Heart left ventricle (tissue), 16 donors: Measurements from ENCODE around the gene PRSS1. TPM values are rescaled to one million over a fixed set of nuclear protein-coding genes. Genes with fewer than 3 reads are reported as not detected.
A peak's percentile ranks its signal among the peaks of the same experiment; 100 is the strongest.

Experiments
- ATAC-seq, 4 donors: fragments of 200-7000 bp; cut with Tn5 transposase; one replicate each; pipeline ENCODE4 v1.9.1; 2020 to 2022; ENCODE audit warnings: moderate library complexity in 4 of 4, mild to moderate bottlenecking in 3 of 4, moderate number of reproducible peaks in 1 of 4
- DNase-seq, 5 donors: peaks; one replicate each; pipeline ENCODE4 v3.0.0-alpha.2; 2020
- H3K27ac ChIP-seq, 12 donors: fragments of 200-600 bp; sonication (generic) in 4 of 12; one replicate each; pipeline versions ENCODE4 v1.5.0 to v1.8.0; 2016 to 2022; ENCODE audit warnings: mild to moderate bottlenecking in 2 of 12
- H3K27me3 ChIP-seq, 9 donors: fragments of 200-600 bp; sonication (generic) in 2 of 9; one replicate each; pipeline versions ENCODE4 v1.5.1 to v1.8.0; 2016 to 2022; ENCODE audit warnings: mild to moderate bottlenecking in 3 of 9
- H3K36me3 ChIP-seq, 9 donors: fragments of 200-600 bp; sonication (generic) in 2 of 9; one replicate each; pipeline versions ENCODE4 v1.5.0 to v1.8.0; 2018 to 2022; ENCODE audit warnings: mild to moderate bottlenecking in 2 of 9
- H3K4me1 ChIP-seq, 12 donors: fragments of 200-600 bp; sonication (generic) in 4 of 12; one replicate each; pipeline versions ENCODE4 v1.5.0 to v1.8.0; 2016 to 2022; ENCODE audit warnings: mild to moderate bottlenecking in 3 of 12
- H3K4me3 ChIP-seq, 12 donors: fragments of 200-600 bp; sonication (generic) in 4 of 12; one replicate each; pipeline versions ENCODE4 v1.5.0 to v1.8.0; 2017 to 2022; ENCODE audit warnings: mild to moderate bottlenecking in 9 of 12, moderate library complexity in 4 of 12
- H3K9me3 ChIP-seq, 12 donors: fragments of 200-600 bp; sonication (generic) in 4 of 12; one replicate each; pipeline versions ENCODE4 v1.5.0 to v1.8.0; 2016 to 2022; ENCODE audit warnings: mild to moderate bottlenecking in 1 of 12
- POLR2A ChIP-seq, 2 donors: fragments of 450-650 bp; IDR thresholded peaks; one replicate each; pipeline ENCODE4 v1.6.1; 2017; ENCODE audit warnings: antibody characterized with exemption in 2 of 2, mild to moderate bottlenecking in 2 of 2, moderate library complexity in 2 of 2
- WGBS, 4 donors: extraction: QIAGEN DNeasy Blood & Tissue Kit in 2 of 4; methylation state at CpG; one replicate each; pipeline versions ENCODE4 v1.1.5 to v1.1.7; 2013 to 2018; 5-methylcytosine and 5-hydroxymethylcytosine counted together
- intact Hi-C, 10 donors: fragments of 100-400 bp; cut with DNase I; formaldehyde crosslinking; loops; one replicate each; pipeline versions ENCODE4 v1.11.1 to v1.14.2; 2022
- polyA plus RNA-seq, 2 donors: library from polyadenylated mRNA; stranded (reverse); fragments of 200-250 nt; gene quantifications; one replicate each; pipeline ENCODE4 v1.2.3, GENCODE V29; 2013
- total RNA-seq, 9 donors: library from RNA; depleted of rRNA in 2 of 9; stranded (reverse); fragments of >200 nt in 2 of 9; fragmentation: NEBNext Ultra II Directional in 3 of 9; extraction: Animal tissue kit (Norgen Biotek cat#: 25700) in 3 of 9; gene quantifications; one replicate each; pipeline versions ENCODE4 v1.1.0 to v1.2.4, GENCODE V29; 2016 to 2023
- TF ChIP-seq, protein P1 (sequence below), 12 donors: fragments of 200-600 bp; sonication (generic) in 4 of 12; IDR thresholded peaks; one replicate each; pipeline versions ENCODE4 v1.5.0 to v1.8.0; 2018 to 2022; ENCODE audit warnings: antibody characterized with exemption in 12 of 12, mild to moderate bottlenecking in 5 of 12
- donor health status: ischemic (EF 13 %, LVEDD 7.1; RV severe dilation, severe dysfunction).
- donor health status: healthy with polysubstance abuse.
- donor health status: DM: no; HTN: yes; CAD: no.
- donor health status: DM: no; HTN: no; CAD: no.
- donor health status: ischemic (EF 25% LVEDD 6.9; RV normal size, moderate dysfunction).
- donor health status: ischemic (EF 25% LVEDD 5.7; RV mildly dilated, moderate dysfunction).
- donor health status: healthy.
- donor health status: DM: yes; HTN: yes; CAD: no.
- donor health status: ischemic (EF 35%, LVEDD 5.7; RV mildly dilated, moderate dysfunction).
- donor health status: nonischemic (EF 11% LVEDD 7.7; RV severe dilation, severe dysfunction).
- donor health status: DM: yes; HTN: yes; CAD: no.
- donor health status: PGD.
- donor health status: ischemic (EF 29% LVEDD 5.4; RV normal size, mild dysfunction).
- donor health status: nonischemic (EF 23%, LVEDD 6.1; RV moderate dilation, normal function).

PRSS1 gene
- total and polyA plus RNA-seq, 11 donors: 1.3 to 4.3 (median 3.0) TPM; not detected in 5

DNA sequence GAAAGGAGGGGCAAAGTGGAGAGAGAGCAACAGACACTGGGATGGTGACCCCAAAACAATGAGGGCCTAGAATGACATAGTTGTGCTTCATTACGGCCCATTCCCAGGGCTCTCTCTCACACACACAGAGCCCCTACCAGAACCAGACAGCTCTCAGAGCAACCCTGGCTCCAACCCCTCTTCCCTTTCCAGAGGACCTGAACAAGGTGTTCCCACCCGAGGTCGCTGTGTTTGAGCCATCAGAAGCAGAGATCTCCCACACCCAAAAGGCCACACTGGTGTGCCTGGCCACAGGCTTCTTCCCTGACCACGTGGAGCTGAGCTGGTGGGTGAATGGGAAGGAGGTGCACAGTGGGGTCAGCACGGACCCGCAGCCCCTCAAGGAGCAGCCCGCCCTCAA is 42.2 kb downstream of the PRSS1 start:
- no peak for DNase-seq
- H3K4me3 ChIP-seq: peak overlapping the region in 1 of 12 donors; percentile 47
- intact Hi-C loops: no loop called here
- peaks cover 6 to 47% (median 13%) of the 10 kb centered on the region in 9 donors for H3K27me3 ChIP-seq
- H3K36me3 ChIP-seq: no peaks in the 10 kb centered on the region
- H3K4me1 ChIP-seq: peaks cover 0 to 5% (median under 1%) of the 10 kb centered on the region in 12 donors
- peak overlapping the region in 1 of 12 donors; percentile 76 for H3K27ac ChIP-seq
- no peak for ATAC-seq
- no peaks in the 10 kb centered on the region for H3K9me3 ChIP-seq
- 79 to 86% (median 81%) methylated on average over 4 to 7 of the region's 7 CpGs for WGBS, 4 donors
- TF ChIP-seq POLR2A (IDR thresholded peaks at IDR 0.05): no peak

DNA sequence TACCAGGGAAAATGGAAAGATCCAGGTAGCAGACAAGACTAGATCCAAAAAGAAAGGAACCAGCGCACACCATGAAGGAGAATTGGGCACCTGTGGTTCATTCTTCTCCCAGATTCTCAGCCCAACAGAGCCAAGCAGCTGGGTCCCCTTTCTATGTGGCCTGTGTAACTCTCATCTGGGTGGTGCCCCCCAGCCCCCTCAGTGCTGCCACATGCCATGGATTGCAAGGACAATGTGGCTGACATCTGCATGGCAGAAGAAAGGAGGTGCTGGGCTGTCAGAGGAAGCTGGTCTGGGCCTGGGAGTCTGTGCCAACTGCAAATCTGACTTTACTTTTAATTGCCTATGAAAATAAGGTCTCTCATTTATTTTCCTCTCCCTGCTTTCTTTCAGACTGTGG is 42.9 kb downstream of the PRSS1 start:
- no peaks in the 10 kb centered on the region for H3K36me3 ChIP-seq
- WGBS, 4 donors: 87 to 100% (median 91%) methylated on average over 1 of the region's 1 CpG
- TF ChIP-seq, protein P1, sequence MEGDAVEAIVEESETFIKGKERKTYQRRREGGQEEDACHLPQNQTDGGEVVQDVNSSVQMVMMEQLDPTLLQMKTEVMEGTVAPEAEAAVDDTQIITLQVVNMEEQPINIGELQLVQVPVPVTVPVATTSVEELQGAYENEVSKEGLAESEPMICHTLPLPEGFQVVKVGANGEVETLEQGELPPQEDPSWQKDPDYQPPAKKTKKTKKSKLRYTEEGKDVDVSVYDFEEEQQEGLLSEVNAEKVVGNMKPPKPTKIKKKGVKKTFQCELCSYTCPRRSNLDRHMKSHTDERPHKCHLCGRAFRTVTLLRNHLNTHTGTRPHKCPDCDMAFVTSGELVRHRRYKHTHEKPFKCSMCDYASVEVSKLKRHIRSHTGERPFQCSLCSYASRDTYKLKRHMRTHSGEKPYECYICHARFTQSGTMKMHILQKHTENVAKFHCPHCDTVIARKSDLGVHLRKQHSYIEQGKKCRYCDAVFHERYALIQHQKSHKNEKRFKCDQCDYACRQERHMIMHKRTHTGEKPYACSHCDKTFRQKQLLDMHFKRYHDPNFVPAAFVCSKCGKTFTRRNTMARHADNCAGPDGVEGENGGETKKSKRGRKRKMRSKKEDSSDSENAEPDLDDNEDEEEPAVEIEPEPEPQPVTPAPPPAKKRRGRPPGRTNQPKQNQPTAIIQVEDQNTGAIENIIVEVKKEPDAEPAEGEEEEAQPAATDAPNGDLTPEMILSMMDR (IDR thresholded peaks at IDR 0.05): no peak
- TF ChIP-seq POLR2A (IDR thresholded peaks at IDR 0.05): no peak
- H3K4me3 ChIP-seq: peak overlapping the region in 1 of 12 donors; percentile 20
- DNase-seq (no peak), ATAC-seq (no peak)
- H3K27me3 ChIP-seq: peaks cover 12 to 53% (median 20%) of the 10 kb centered on the region in 9 donors
- H3K4me1 ChIP-seq: peaks cover 0 to 11% (median 6%) of the 10 kb centered on the region in 12 donors
- H3K27ac ChIP-seq: peak overlapping the region in 1 of 12 donors; percentile 42
- no peaks in the 10 kb centered on the region for H3K9me3 ChIP-seq
- intact Hi-C loops: no loop called here

DNA sequence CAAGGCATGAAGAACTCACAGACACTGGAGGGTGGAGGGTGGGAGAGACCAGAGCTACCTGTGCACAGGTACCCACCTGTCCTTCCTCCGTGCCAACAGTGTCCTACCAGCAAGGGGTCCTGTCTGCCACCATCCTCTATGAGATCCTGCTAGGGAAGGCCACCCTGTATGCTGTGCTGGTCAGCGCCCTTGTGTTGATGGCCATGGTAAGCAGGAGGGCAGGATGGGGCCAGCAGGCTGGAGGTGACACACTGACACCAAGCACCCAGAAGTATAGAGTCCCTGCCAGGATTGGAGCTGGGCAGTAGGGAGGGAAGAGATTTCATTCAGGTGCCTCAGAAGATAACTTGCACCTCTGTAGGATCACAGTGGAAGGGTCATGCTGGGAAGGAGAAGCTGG is 43.3 kb downstream of the PRSS1 start:
- H3K27me3 ChIP-seq: peaks cover 17 to 58% (median 24%) of the 10 kb centered on the region in 9 donors
- DNase-seq (no peak), ATAC-seq (no peak)
- no peak overlapping the region for H3K4me3 ChIP-seq
- no peaks in the 10 kb centered on the region for H3K9me3 ChIP-seq
- WGBS, 4 donors: 20 to 87% (median 82%) methylated on average over 1 to 2 of the region's 2 CpGs
- intact Hi-C loops: no loop called here
- peaks cover 0 to 16% (median 11%) of the 10 kb centered on the region in 12 donors for H3K4me1 ChIP-seq
- no peak overlapping the region for H3K27ac ChIP-seq
- H3K36me3 ChIP-seq: no peaks in the 10 kb centered on the region
- TF ChIP-seq, protein P1 (IDR thresholded peaks at IDR 0.05): no peak
- no peak for TF ChIP-seq POLR2A (IDR thresholded peaks at IDR 0.05)

DNA sequence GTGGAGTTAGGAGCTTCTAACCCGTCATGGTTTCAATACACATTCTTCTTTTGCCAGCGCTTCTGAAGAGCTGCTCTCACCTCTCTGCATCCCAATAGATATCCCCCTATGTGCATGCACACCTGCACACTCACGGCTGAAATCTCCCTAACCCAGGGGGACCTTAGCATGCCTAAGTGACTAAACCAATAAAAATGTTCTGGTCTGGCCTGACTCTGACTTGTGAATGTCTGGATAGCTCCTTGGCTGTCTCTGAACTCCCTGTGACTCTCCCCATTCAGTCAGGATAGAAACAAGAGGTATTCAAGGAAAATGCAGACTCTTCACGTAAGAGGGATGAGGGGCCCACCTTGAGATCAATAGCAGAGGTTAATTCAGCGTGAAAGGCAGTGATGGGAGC is 43.9 kb downstream of the PRSS1 start:
- TF ChIP-seq POLR2A (IDR thresholded peaks at IDR 0.05): no peak
- TF ChIP-seq, protein P1 (IDR thresholded peaks at IDR 0.05): no peak
- no peaks in the 10 kb centered on the region for H3K36me3 ChIP-seq
- no peak overlapping the region for H3K27ac ChIP-seq
- H3K4me3 ChIP-seq: no peak overlapping the region
- no peaks in the 10 kb centered on the region for H3K9me3 ChIP-seq
- DNase-seq (no peak), ATAC-seq (no peak)
- intact Hi-C loops: no loop called here
- peaks cover 19 to 64% (median 30%) of the 10 kb centered on the region in 9 donors for H3K27me3 ChIP-seq
- peaks cover 0 to 19% (median 13%) of the 10 kb centered on the region in 12 donors for H3K4me1 ChIP-seq
- WGBS, 4 donors: 57 to 77% (median 72%) methylated on average over 5 of the region's 5 CpGs

DNA sequence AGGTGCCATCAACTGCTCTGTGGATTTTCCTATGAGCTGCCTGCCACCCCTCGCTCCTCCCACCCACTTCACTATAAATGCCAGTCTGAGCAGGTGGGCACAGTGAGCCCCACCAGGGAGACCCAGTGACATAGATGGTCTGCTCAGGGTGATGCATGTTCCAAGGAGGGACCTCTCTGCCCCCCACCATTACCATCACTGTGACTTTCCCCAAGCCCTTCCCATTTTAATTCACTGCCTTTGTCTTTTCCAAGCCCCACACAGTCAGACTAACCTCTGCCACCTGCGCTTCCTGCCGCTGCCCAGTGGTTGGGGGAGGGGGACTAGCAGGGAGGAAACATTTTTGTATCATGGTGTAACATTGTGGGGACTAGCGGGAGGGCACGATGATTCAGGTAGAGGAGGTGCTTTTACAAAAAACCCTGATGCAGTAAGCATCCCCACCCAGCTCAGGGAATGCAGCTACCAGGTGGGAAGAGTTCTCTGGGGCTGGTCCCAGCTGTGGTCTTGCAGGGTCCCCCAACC is 46.1 kb downstream of the PRSS1 start:
- intact Hi-C loops: no loop called here
- DNase-seq: no peak
- H3K36me3 ChIP-seq: no peaks in the 10 kb centered on the region
- peaks cover 0 to 19% (median 13%) of the 10 kb centered on the region in 12 donors for H3K4me1 ChIP-seq
- peak overlapping the region in 1 of 12 donors; percentile 83 for H3K27ac ChIP-seq
- peaks cover 19 to 81% (median 43%) of the 10 kb centered on the region in 9 donors for H3K27me3 ChIP-seq
- no peak for ATAC-seq
- TF ChIP-seq, protein P1 (IDR thresholded peaks at IDR 0.05): no peak
- TF ChIP-seq POLR2A (IDR thresholded peaks at IDR 0.05): no peak
- H3K4me3 ChIP-seq: peak overlapping the region in 1 of 12 donors; percentile 61
- no peaks in the 10 kb centered on the region for H3K9me3 ChIP-seq
- 33 to 36% (median 35%) methylated on average over 5 of the region's 5 CpGs for WGBS, 4 donors
